C4-2B (cell line): ENCODE data around the gene ME3.

Experiments used
- H3K27ac ChIP-seq: fragments of 450-650 bp; 2 replicates; pipeline ENCODE4 v1.5.1; 2017
- ZFX ChIP-seq: fragments of 450-650 bp; IDR thresholded peaks from 2 replicates; pipeline ENCODE4 v1.6.1; 2017
- TF ChIP-seq, protein P1 (sequence below): fragments of 450-650 bp; conservative IDR thresholded peaks from 2 replicates; pipeline ENCODE4 v1.5.1; 2017; ENCODE audit warnings: mild to moderate bottlenecking

The ME3 gene

DNA sequence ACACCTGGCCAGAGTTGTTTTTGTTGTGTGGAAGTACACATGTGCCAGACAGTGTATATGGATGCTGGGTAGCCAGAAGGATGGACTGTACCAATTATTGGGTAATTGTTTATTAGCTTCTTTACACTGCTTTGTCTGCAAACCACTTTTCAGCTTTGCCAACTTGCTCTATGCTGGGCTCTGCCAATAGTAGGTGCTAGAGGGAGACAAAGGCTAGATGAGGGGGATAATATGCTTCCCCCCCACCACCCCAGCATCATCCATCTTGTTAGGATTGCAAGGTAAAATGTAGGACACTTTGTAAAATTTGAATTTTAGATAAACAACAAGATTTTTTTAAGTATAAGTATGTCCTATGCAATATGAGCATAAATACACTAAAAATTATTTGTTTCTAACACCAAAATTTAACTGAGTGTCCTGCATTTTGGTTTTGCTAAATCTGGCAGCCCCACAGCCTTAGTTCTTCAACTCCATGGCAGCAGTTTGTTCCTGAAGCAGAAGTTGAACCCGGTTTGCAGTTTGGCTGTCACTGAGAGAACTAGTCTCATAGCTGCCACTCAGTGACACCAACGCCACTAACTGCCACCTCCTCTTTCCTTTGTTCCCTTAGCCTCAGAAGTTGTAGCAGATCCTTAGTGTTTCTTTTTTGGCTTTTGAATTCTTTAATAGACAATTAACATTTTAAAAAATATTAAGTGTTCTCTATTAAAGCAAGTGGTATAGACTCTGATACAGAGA lies 219.0 kb downstream of the ME3 start:
- no peak overlapping the region for H3K27ac ChIP-seq
- TF ChIP-seq ZFX, result no peak
- TF ChIP-seq, protein P1, sequence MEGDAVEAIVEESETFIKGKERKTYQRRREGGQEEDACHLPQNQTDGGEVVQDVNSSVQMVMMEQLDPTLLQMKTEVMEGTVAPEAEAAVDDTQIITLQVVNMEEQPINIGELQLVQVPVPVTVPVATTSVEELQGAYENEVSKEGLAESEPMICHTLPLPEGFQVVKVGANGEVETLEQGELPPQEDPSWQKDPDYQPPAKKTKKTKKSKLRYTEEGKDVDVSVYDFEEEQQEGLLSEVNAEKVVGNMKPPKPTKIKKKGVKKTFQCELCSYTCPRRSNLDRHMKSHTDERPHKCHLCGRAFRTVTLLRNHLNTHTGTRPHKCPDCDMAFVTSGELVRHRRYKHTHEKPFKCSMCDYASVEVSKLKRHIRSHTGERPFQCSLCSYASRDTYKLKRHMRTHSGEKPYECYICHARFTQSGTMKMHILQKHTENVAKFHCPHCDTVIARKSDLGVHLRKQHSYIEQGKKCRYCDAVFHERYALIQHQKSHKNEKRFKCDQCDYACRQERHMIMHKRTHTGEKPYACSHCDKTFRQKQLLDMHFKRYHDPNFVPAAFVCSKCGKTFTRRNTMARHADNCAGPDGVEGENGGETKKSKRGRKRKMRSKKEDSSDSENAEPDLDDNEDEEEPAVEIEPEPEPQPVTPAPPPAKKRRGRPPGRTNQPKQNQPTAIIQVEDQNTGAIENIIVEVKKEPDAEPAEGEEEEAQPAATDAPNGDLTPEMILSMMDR, result peak; percentile 12; the same call in 1 of the 2 replicates

DNA sequence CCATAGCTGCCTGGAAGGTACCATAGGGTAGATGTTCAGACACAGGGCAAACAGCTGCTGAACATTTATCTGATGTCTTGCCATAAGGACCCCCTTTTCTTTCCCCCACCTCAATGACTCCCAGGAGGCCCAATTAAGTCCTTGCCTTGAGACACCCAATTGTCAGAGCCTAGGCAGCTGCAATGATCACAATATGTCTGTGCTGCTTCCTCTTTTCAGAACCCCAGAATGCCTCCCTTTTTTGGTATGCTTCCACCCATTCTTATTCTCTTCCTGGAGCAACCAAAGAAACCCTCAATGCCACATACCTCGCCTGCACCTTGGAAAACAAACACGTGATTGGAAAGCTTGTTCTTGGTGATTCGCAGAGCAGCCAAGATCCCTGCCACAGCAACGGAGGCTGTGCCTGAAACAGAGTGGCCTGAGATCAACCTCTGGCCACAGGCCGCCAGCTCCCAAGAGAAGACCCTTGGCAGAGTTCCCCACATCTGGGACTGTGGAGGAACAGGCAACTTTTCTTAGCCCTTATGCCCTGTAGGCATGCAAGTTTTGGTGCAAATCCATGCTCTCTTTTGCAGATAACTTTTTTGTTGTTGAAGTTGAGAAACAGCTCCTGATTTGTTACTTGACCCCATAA lies 222.3 kb downstream of the ME3 start:
- H3K27ac ChIP-seq, result no peak overlapping the region
- TF ChIP-seq, protein P1, result no peak
- TF ChIP-seq ZFX, result no peak

DNA sequence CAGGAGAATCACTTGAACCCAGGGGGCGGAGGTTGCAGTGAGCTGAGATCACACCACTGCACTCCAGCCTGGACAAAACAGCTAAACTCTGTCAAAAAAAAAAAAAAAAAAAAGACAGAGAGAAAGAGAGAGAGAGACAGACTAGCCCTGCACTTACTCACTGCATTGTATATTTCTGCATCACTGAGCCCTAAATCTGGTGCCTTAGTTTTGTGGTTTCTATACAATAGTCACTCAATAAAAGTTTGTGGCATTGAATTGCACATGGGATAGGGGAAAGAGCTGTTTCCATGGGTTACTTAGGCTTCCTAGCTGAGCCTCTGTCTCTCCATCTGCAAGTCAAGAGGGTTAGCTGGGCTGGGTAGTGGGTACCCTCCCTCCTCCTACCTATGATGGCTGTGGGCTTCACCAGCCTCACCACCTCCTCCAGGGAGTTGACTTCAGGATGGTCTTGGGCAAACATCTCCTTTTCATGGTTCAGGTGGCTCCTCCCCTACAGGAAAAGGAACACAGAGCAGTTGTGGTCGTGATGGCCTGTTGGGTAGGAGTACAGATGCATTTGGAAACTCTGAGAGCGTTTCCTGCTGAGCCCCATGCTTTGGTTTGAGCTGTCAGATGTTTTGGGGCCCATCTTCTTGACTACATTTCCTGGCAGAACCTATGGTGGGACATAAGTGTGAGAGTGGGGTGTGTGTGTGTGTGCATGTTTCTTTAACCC lies 224.5 kb downstream of the ME3 start:
- no peak for TF ChIP-seq ZFX
- TF ChIP-seq, protein P1, result no peak
- no peak overlapping the region for H3K27ac ChIP-seq

DNA sequence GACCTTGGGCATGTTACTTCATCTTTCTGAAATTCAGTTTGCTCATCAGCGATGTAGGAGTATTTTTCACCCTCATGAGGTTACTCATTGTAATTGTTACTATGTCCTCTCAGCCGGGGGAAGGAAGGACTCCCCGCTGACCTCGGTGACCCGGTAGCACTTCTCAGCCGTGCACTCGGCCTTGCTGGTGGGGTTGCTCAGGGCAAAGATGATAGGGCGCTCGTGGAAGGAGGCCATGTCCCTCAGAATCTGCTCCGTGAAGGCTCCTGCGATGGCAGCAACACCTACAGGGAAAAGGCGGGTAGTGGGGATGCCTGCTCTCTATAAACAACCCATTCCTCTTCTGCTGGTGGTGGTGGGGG lies 225.5 kb downstream of the ME3 start:
- no peak overlapping the region for H3K27ac ChIP-seq
- TF ChIP-seq ZFX, result no peak
- TF ChIP-seq, protein P1, result no peak

DNA sequence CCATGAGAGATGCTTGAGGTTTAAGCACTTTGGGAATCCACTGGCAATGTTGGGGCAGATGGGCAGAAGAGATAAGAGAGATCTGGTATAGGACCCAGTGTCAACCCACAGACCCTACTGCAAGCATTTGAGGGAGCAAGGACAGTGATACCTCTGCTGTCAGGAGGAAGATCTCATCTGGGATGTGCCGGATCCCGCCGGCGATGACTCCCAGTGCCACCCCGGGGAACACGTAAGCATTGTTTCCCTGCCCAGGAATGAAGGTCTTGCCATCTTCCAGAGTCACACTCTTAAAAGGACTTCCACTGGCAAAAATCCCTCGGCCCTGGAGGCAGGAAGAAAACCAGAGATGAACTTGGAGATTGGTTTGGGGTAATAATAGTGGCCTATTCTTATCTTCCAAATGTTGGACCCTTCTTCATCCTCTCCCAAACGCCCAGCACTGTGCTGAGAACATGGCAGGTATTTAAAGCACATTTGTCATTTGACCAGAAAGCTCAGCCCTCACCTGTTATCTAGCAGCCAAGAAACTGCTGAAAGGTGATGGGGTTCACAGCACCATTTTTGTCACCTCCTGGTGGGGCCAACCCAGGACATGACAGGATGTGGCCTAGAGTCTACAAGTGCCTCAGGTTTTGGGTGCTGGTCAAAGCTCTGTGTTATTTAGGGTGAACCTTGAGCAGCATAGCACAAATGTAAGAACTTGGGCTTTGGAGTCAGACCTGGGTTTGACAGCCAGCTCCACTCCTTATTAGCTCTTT lies 226.1 kb downstream of the ME3 start:
- TF ChIP-seq ZFX, result no peak
- TF ChIP-seq, protein P1, result no peak
- no peak overlapping the region for H3K27ac ChIP-seq

DNA sequence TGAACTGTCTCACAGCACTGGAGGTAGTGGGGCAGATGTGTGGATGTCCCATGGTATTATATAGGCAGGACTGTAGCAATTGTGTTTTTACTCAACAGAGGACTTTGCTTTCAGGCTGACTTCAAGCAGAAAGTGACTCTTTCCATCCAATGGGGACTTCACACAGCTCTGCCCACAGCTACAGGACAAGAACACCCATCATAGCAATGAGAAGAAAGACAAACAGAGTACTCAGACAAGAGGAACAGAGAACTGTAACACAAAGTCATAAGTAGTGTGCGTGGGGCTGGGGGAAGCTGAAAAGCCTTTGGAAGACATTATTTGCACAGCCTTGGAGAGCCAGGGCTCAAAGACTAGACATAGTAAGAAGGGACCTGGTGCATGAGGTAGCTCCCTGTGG lies 227.4 kb downstream of the ME3 start:
- TF ChIP-seq ZFX, result no peak
- no peak overlapping the region for H3K27ac ChIP-seq

DNA sequence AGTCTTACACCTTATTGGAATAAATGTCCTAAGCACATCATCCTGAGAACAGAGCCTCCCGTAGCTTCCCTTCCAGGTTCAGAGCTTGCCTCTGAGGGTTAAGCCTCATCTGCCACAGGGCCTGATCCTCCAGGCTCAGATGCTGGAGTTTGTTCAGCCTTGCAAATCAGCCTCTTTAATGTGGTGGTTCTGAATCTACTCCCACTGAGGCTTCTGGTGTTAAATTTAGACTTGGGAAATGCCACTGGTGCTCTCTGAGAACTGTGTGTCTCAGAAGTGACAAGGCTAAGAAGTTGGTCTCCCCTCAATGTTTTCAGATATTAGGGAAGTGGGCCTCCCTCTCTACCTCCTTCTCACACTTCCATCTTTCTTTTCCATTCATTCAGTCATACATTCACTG lies 229.0 kb downstream of the ME3 start:
- TF ChIP-seq ZFX, result no peak
- TF ChIP-seq, protein P1, result no peak
- no peak overlapping the region for H3K27ac ChIP-seq
